Hindlimb muscle (tissue), 1 donor: ENCODE data around the gene P2RY4. TPM values are rescaled to one million over a fixed set of nuclear protein-coding genes. Genes with fewer than 3 reads are reported as not detected.
"Not testable (repeated sequence)": the region's sequence is repeated elsewhere in the genome, so short reads cannot be mapped to it uniquely, and the experiment has no call there.

Experiments used
- DNase-seq: peaks from one replicate; pipeline ENCODE4 v3.0.0-alpha.2; 2013
- polyA plus RNA-seq: library from polyadenylated mRNA; unstranded; fragments of 120-200 nt; gene quantifications from one replicate; pipeline ENCODE4 v1.2.1, GENCODE V29; 2013; ENCODE audit not compliant: insufficient read length

P2RY4 gene
- polyA plus RNA-seq, 1 donor = 0.25 TPM

GRCh38 chrX:70243601-70244000 is 16.4 kb downstream of the P2RY4 start:
- DNase-seq = not testable (repeated sequence)

- DNase-seq = no peak
Observed at GRCh38 chrX:70241501-70241900, 18.5 kb downstream of the P2RY4 start.

- DNase-seq = no peak
Observed at GRCh38 chrX:70240751-70241150, 19.3 kb downstream of the P2RY4 start.

DNA sequence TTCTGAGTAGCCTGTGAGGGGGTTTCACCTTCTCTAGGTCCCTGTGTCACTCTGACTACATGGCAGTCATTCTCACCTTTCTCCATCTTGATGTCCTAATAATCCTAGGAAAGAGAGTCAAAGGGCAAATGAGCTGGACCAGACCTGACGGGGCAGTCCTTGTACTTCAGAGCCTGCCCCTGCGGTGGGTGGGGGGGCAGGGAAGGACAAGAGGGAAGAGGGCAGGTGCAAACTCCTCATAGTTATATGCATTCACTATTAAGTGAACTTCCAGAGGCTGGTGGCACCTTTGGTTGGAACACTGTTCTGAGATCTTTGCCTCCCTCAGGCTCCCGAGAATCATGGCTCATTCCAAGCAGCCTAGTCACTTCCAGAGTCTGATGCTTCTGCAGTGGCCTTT is 25.6 kb downstream of the P2RY4 start, which contains the start of gene AWAT1:
TSS of gene AWAT1 (plus strand) at position 301 of the 400 bp plus-strand sequence. CDS start at position 342, 41 bp downstream.
- DNase-seq = no peak

- DNase-seq = no peak
Observed at GRCh38 chrX:70231666-70232065, 28.3 kb downstream of the P2RY4 start.

DNA sequence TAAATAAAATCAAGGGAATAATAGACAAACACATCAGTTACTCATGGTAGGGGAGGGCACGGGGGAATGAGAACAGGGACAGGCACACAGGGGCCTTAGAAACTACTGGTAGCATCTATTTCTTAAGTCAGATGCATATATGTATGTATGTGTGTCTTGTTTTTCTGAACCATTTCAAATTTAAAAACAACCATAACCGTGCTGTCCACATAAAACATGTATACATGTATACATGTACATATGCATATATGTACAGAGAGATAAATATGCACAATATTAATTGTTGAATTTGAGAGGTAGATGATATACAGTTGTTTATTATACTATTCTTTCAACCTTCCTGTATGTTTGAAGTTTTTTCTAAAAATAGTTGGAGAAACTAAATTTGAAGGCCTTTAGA is 33.3 kb downstream of the P2RY4 start:
- DNase-seq = no peak

DNA sequence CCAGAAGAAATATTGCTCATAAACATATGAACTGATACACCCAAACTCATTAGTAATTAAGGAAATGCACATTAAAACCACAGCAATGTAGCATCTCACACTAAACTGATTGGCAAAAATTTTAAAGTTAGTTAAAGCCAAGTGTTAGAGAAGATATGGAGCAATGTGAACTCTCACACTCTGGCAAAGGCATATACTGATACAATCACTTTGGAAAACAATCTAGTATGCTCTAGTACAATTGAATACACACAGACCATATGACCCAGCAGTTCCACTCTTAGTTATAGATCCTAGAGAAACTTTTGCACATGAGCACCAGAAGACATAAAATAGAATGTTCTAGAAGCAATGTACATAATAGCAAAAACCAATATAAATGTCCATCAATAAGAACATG is 34.0 kb downstream of the P2RY4 start:
- DNase-seq = no peak

GRCh38 chrX:70219938-70220764 is 39.9 kb downstream of the P2RY4 start:
- DNase-seq = no peak

- not testable (repeated sequence) for DNase-seq
Observed at GRCh38 chrX:70209570-70209969, 50.4 kb downstream of the P2RY4 start.

GRCh38 chrX:70208479-70208878 is 51.5 kb downstream of the P2RY4 start:
- DNase-seq = no peak

Other genes with a start within 250 kb of the P2RY4 start
- not detected for gene AWAT2, start 210.3 kb downstream of the P2RY4 start, polyA plus RNA-seq
- not detected for gene OTUD6A, start 197.7 kb downstream of the P2RY4 start, polyA plus RNA-seq
- 117 TPM for gene IGBP1, start 126.8 kb downstream of the P2RY4 start, polyA plus RNA-seq
- gene DGAT2L6, start 82.7 kb downstream of the P2RY4 start, polyA plus RNA-seq = not detected
- gene AWAT1, start 25.5 kb downstream of the P2RY4 start, polyA plus RNA-seq = not detected
- 0.41 TPM for gene ARR3, start 8.1 kb upstream of the P2RY4 start, polyA plus RNA-seq
- gene RAB41, start 22.0 kb upstream of the P2RY4 start, polyA plus RNA-seq = 0.36 TPM
- gene PDZD11, start 29.7 kb upstream of the P2RY4 start, polyA plus RNA-seq = 32.5 TPM
- 5.2 TPM for gene KIF4A, start 29.9 kb upstream of the P2RY4 start, polyA plus RNA-seq
- gene GDPD2, start 163.1 kb upstream of the P2RY4 start, polyA plus RNA-seq = 0.35 TPM
- gene DLG3, start 184.6 kb upstream of the P2RY4 start, polyA plus RNA-seq = 5.0 TPM